HFFc6 (cell line): Measurements from ENCODE around the gene LZTS2. TPM values are rescaled to one million over a fixed set of nuclear protein-coding genes. Genes with fewer than 3 reads are reported as not detected.

Experiments used
- DNase-seq: peaks from one replicate; pipeline ENCODE4 v3.0.0-alpha.2; 2018
- H3K27ac Mint-ChIP-seq: 2 replicates; pipeline ENCODE4 v1.8.0; 2020; ENCODE audit warnings: mild to moderate bottlenecking, mixed read lengths
- H3K27me3 Mint-ChIP-seq: 2 replicates; pipeline ENCODE4 v1.8.0; 2021; ENCODE audit warnings: mild to moderate bottlenecking, moderate library complexity, mixed read lengths; ENCODE audit not compliant: insufficient read depth
- H3K36me3 Mint-ChIP-seq: 2 replicates; pipeline ENCODE4 v1.8.0; 2021; ENCODE audit warnings: low read depth, mixed read lengths
- H3K4me1 Mint-ChIP-seq: 2 replicates; pipeline ENCODE4 v1.8.0; 2020; ENCODE audit warnings: low read depth, mixed read lengths
- H3K4me3 Mint-ChIP-seq: 2 replicates; pipeline ENCODE4 v1.8.0; 2020; ENCODE audit warnings: mild to moderate bottlenecking, moderate library complexity, mixed read lengths
- H3K9me3 Mint-ChIP-seq: 2 replicates; pipeline ENCODE4 v1.8.0; 2020; ENCODE audit warnings: mild to moderate bottlenecking, mixed read lengths
- CTCF ChIP-seq: fragments of 200-600 bp; sonication (generic); IDR thresholded peaks from 2 replicates; pipeline ENCODE4 v1.5.0; 2021; ENCODE audit warnings: antibody characterized with exemption, mild to moderate bottlenecking
- total RNA-seq, 6 experiments: library from RNA; stranded (reverse); fragmentation: NEBNext Ultra II Directional; extraction: Animal tissue kit (Norgen Biotek cat#: 25700); gene quantifications; 2 replicates in 1 of 6; 3 replicates in 5 of 6; pipeline ENCODE4 v1.2.3, GENCODE V29; 2021

LZTS2 gene
- total RNA-seq, 6 experiments from 2014 or later: 66.8 to 80.5 (median 74.6) TPM

DNA sequence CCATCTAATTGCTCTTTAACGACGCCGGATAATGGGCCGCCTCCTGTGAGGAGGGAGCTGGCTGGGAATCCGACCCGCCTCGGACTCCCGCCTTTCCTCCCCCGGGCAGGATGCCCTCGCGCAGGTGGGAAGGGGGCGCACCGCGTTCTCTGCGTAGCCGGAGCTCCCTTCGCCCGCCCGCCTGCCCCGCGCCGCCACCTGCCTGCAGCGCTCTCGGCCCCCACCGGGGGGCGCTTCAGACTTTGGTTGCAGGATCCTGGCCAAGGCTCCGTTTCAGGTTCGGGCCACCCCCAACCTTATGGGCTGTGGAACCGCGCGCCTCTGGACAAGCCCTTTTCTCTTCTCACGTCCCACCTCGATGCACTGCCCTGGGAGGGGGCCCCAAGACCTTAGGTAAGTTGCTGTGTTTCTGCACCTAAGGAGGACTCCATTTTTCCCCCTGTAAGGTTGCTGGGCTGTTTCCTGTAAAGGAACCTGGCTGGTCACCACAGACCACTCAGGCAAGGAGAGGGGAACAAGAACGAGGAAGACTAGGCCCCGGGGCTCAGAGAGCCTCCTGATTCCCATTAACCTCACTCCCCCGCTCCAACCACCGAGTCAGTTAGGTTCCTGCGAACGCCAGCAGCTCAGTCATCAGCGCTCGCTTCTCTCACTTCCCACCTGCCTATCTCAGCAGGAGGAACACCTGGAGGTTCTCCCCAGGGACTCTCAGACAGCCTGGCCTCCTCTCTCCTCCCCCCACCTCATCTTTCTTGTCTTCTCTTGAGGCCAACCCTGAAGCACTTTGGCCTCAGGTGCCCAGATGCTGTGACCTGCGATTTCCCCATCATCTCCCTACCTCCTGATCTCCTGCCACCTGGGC lies 50.8 kb downstream of the LZTS2 start:
- Mint-ChIP-seq H3K36me3 (no peaks in the 10 kb centered on the region; the same call in 1 of the 2 replicates), H3K27ac (no peak overlapping the region), H3K9me3 (no peaks in the 10 kb centered on the region), H3K4me1 (peaks cover 61% of the 10 kb centered on the region), H3K27me3 (peaks cover 18% of the 10 kb centered on the region), H3K4me3 (peak overlapping the region; percentile 70)
- DNase-seq: peak; percentile 30
- TF ChIP-seq CTCF: peak; percentile 95

DNA sequence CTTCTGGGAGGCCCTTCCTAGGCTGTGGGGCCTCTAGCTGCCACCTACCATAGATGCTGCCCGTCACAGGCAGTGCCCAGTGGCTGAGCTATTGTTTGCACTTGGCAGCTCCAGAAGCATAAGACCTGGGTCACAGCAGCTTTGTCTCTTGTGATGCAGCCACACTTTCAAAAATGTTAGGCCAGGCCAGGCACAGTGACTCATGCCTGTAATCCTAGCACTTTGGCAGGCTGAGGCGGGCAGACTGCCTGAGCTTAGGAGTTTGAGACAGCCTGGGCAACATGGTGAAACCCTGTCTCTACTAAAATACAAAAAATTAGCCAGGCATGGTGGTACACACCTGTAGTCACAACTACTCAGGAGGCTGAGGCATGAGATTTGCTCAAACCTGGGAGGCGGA lies 52.7 kb downstream of the LZTS2 start:
- Mint-ChIP-seq H3K9me3 (no peaks in the 10 kb centered on the region), H3K27me3 (peaks cover 12% of the 10 kb centered on the region), H3K4me1 (peaks cover 47% of the 10 kb centered on the region), H3K4me3 (peak overlapping the region; percentile 63), H3K36me3 (no peaks in the 10 kb centered on the region; the same call in 1 of the 2 replicates), H3K27ac (peak overlapping the region; percentile 83)
- no peak for TF ChIP-seq CTCF
- peak; percentile 83 for DNase-seq

- H3K36me3 Mint-ChIP-seq: no peaks in the 10 kb centered on the region; the same call in 1 of the 2 replicates
- TF ChIP-seq CTCF: no peak
- H3K9me3 Mint-ChIP-seq: no peaks in the 10 kb centered on the region
- peak; percentile 74 for DNase-seq
- H3K4me3 Mint-ChIP-seq: no peak overlapping the region
- peaks cover 11% of the 10 kb centered on the region for H3K27me3 Mint-ChIP-seq
- H3K27ac Mint-ChIP-seq: peak overlapping the region; percentile 67
- H3K4me1 Mint-ChIP-seq: peaks cover 43% of the 10 kb centered on the region
Observed at GRCh38 chr10:101053516-101053915, 53.9 kb downstream of the LZTS2 start.

DNA sequence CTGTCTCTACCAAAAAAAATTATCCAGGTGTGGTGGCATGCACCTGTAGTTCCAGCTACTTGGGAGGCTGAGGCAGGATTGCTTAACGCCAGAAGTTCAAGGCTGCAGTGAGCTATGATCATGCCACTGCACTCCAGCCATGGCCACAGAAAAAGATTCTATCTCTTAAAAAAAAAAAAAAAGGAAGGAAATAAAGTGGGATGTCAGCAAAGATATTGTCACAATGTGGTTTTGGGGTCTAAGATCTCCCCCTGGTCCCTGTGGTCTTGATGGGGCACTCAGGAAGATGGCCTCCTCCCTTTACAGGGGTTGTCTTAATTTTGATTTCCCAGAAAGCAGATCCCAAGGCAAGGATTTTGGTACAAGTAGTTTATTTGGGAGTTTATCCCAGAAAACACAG lies 54.7 kb downstream of the LZTS2 start:
- H3K9me3 Mint-ChIP-seq: no peaks in the 10 kb centered on the region
- H3K36me3 Mint-ChIP-seq: no peaks in the 10 kb centered on the region
- H3K4me3 Mint-ChIP-seq: no peak overlapping the region
- peaks cover 39% of the 10 kb centered on the region for H3K4me1 Mint-ChIP-seq
- no peak for DNase-seq
- H3K27me3 Mint-ChIP-seq: peaks cover 7% of the 10 kb centered on the region
- no peak for TF ChIP-seq CTCF
- H3K27ac Mint-ChIP-seq: peak overlapping the region; percentile 67; the same call in 1 of the 2 replicates

DNA sequence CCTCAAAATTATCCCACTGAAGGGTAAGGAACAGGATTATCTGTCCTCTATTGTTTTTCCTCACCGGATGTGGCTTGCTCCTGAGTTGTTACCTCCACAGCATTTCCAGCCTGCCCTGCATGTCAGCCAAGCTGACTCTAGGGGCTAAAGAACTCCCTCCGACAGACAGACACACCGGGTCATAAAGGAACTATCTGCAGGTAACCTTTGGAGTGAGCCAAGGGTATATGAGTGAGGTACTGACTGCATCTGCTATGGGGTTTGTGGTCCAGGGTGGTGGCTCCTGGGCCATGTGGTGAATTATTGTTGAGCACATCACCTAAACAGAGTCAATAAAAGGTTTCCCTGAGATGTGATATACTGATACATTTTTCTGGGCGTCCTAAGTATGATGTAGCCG lies 55.3 kb downstream of the LZTS2 start:
- peaks cover 44% of the 10 kb centered on the region for H3K4me1 Mint-ChIP-seq
- H3K36me3 Mint-ChIP-seq: no peaks in the 10 kb centered on the region
- no peak for TF ChIP-seq CTCF
- no peak overlapping the region for H3K4me3 Mint-ChIP-seq
- H3K27me3 Mint-ChIP-seq: peaks cover 2% of the 10 kb centered on the region
- no peaks in the 10 kb centered on the region for H3K9me3 Mint-ChIP-seq
- DNase-seq: no peak
- H3K27ac Mint-ChIP-seq: no peak overlapping the region
